Effector memory CD8-positive, alpha-beta T cell (primary cell): ENCODE results near the gene GBP1.
"Not testable (repeated sequence)": the region's sequence is repeated elsewhere in the genome, so short reads cannot be mapped to it uniquely, and the experiment has no call there.

Source experiments
- ATAC-seq: fragments of 150-1000 bp; cut with Tn5 transposase; replicated peaks from 2 replicates; pipeline ENCODE4 v1.10.0; 2021; ENCODE audit warnings: mild to moderate bottlenecking, moderate library complexity
- DNase-seq, 3 experiments: peaks; one replicate each; pipeline ENCODE4 v3.0.0; 2021
- H3K27ac Mint-ChIP-seq, 2 donors: one replicate each; pipeline ENCODE4 v1.8.0; 2022; ENCODE audit warnings: mild to moderate bottlenecking in 2 of 2, mixed read lengths in 2 of 2, moderate library complexity in 2 of 2
- H3K27me3 Mint-ChIP-seq, 2 donors: one replicate each; pipeline ENCODE4 v1.8.0; 2022; ENCODE audit warnings: mixed read lengths in 2 of 2
- H3K36me3 Mint-ChIP-seq: one replicate; pipeline ENCODE4 v1.8.0; 2022; ENCODE audit warnings: mild to moderate bottlenecking, moderate library complexity, mixed read lengths; ENCODE audit not compliant: insufficient read depth
- H3K4me1 Mint-ChIP-seq, 2 donors: one replicate each; pipeline ENCODE4 v1.8.0; 2022; ENCODE audit warnings: low read depth in 2 of 2, mixed read lengths in 2 of 2
- H3K4me3 Mint-ChIP-seq, 2 donors: one replicate each; pipeline ENCODE4 v1.8.0; 2022; ENCODE audit warnings: mild to moderate bottlenecking in 2 of 2, mixed read lengths in 2 of 2, moderate library complexity in 2 of 2
- H3K9me3 Mint-ChIP-seq, 2 donors: one replicate each; pipeline ENCODE4 v1.8.0; 2022; ENCODE audit warnings: mixed read lengths in 2 of 2

The GBP1 gene

GRCh38 chr1:89081005-89081404 is 16.0 kb upstream of the GBP1 start:
- no peak for ATAC-seq
- Mint-ChIP-seq H3K4me3 (no peak overlapping the region), H3K36me3 (no peaks in the 10 kb centered on the region), H3K9me3 (peaks cover 0 to 2% of the 10 kb centered on the region in 2 donors), H3K27me3 (no peaks in the 10 kb centered on the region), H3K4me1 (peaks cover 0 to 5% of the 10 kb centered on the region in 2 donors), H3K27ac (no peak overlapping the region)
- no peak for DNase-seq

GRCh38 chr1:89080068-89080467 is 15.1 kb upstream of the GBP1 start:
- H3K27me3 Mint-ChIP-seq, H3K27ac Mint-ChIP-seq, H3K9me3 Mint-ChIP-seq, H3K36me3 Mint-ChIP-seq, H3K4me1 Mint-ChIP-seq, DNase-seq, H3K4me3 Mint-ChIP-seq, ATAC-seq: not testable (repeated sequence)

DNA sequence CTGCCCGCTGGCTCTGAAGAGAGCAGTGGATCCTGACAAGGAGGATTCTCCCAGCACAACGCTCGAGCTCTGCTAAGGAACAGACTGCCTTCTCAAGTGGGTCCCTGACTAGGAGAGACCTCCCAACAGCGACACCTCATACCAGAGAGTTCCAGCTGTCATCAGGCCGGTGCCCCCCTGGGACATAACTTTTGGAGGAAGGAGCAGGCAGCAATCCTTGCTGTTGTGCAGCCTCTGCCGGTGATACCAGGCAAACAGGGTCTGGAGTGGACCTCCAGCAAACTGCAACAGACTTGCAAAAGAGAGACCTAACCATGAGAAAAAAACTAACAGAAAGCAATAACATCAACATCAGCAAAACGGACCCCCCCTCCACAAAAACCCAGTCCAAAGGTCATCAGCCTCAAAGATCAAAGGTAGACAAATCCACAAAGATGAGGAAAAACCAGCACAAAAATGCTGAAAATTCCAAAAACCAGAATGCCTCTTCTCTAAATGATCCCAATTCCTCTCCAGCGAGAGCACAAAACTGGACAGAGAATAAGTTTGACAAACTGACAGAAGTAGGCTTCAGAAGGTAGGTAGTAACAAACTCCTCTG is 7.6 kb upstream of the GBP1 start:
- not testable (repeated sequence) for H3K36me3 Mint-ChIP-seq, H3K27ac Mint-ChIP-seq, H3K4me3 Mint-ChIP-seq, H3K27me3 Mint-ChIP-seq, ATAC-seq, DNase-seq
- H3K9me3 Mint-ChIP-seq: peaks cover 0 to 15% of the 10 kb centered on the region in 2 donors
- H3K4me1 Mint-ChIP-seq: peaks cover 11 to 20% of the 10 kb centered on the region in 2 donors

DNA sequence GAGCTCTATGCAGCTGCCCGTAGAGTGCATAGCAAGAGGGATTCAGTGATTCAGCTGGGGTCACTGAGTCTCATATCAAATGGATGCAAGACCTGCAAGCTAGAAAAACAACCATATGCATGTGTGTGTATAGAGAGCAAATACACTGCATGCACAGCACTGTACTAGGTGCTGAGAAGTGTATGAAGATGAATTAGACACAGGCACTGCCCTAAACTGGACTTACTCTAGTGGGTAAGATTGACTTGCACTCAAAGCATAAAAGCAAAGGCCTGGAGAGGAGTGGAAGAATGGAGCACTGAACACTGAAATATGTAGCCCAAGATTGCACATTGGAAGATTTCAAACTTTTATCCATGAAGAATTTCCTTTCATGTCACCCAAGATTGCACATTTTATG is 5.5 kb upstream of the GBP1 start:
- H3K27ac Mint-ChIP-seq: peak overlapping the region; percentile 86 to 94
- H3K4me3 Mint-ChIP-seq: peak overlapping the region; percentile 83 to 86
- peaks cover 11 to 20% of the 10 kb centered on the region in 2 donors for H3K4me1 Mint-ChIP-seq
- DNase-seq (no peak), ATAC-seq (peak; percentile 42)
- H3K36me3 Mint-ChIP-seq: peaks cover 4% of the 10 kb centered on the region
- no peaks in the 10 kb centered on the region for H3K27me3 Mint-ChIP-seq
- H3K9me3 Mint-ChIP-seq: peaks cover 0 to 15% of the 10 kb centered on the region in 2 donors

DNA sequence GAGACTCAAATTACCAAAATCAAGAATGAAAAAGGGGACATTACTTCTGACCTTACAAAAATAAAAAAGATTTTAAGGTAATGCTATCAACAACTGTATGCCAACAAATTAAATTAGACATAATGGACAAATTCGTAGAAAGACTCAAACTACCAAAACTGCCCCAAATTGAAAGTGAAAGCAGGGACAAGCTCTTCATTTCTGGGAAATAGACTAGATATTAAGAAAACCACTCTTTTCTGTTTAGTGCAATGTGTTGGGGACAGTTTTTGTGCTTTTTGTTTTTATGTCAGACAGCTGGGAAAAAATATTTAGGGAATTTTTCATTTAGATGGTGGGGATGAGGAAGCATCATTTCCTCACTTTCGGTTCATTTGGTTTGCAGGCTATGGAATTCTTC is 4.9 kb upstream of the GBP1 start:
- Mint-ChIP-seq H3K27me3 (no peaks in the 10 kb centered on the region), H3K4me3 (peak overlapping the region; percentile 83 to 86), H3K4me1 (peaks cover 11 to 20% of the 10 kb centered on the region in 2 donors), H3K27ac (peak overlapping the region; percentile 86 to 94), H3K36me3 (peaks cover 4% of the 10 kb centered on the region), H3K9me3 (peaks cover 0 to 13% of the 10 kb centered on the region in 2 donors)
- ATAC-seq: peak; percentile 31
- no peak for DNase-seq

DNA sequence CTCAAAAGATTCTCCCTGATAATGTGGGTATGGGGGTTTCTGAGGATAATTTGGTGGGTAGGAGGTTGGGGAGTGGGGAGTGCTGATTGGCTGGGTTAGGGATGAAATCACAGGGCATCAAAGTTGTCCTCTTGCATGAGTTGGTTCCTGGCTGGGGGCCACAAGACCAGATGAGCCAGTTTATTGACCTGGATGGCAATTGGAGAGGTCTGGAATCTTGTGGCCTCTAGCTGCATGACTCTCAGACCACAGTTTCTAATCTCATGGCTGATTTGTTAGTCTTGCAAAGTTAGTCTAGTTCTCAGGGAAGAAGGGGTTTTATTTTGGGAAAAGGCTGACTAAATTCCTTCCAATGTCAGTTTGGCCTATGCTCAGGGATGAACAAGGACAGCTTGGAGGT is 3.3 kb upstream of the GBP1 start:
- Mint-ChIP-seq H3K4me3 (peak overlapping the region in 1 of 2 donors; percentile 17), H3K4me1 (peaks cover 17 to 28% of the 10 kb centered on the region in 2 donors), H3K36me3 (peaks cover 13% of the 10 kb centered on the region), H3K9me3 (no peaks in the 10 kb centered on the region), H3K27me3 (no peaks in the 10 kb centered on the region), H3K27ac (no peak overlapping the region)
- DNase-seq (no peak), ATAC-seq (no peak)

- DNase-seq (no peak), ATAC-seq (peak; percentile 56)
- peaks cover 32% of the 10 kb centered on the region for H3K36me3 Mint-ChIP-seq
Observed at GRCh38 chr1:89064632-89065031, 376 bp downstream of the GBP1 start.

GRCh38 chr1:89063094-89063493 is 1.9 kb downstream of the GBP1 start:
- Mint-ChIP-seq H3K4me1 (peaks cover 36 to 39% of the 10 kb centered on the region in 2 donors), H3K36me3 (peaks cover 47% of the 10 kb centered on the region), H3K27ac (peak overlapping the region; percentile 83 to 94), H3K9me3 (no peaks in the 10 kb centered on the region), H3K27me3 (no peaks in the 10 kb centered on the region), H3K4me3 (peak overlapping the region; percentile 72 to 99)
- DNase-seq (no peak), ATAC-seq (no peak)

More at GRCh38 chr1:89064632-89065031, 376 bp downstream of the GBP1 start:
- H3K27ac Mint-ChIP-seq: peak overlapping the region; percentile 83 to 94
- no peaks in the 10 kb centered on the region for H3K27me3 Mint-ChIP-seq
- no peaks in the 10 kb centered on the region for H3K9me3 Mint-ChIP-seq
- peaks cover 37 to 41% of the 10 kb centered on the region in 2 donors for H3K4me1 Mint-ChIP-seq
- peak overlapping the region; percentile 72 to 99 for H3K4me3 Mint-ChIP-seq

- no peak for DNase-seq
- Mint-ChIP-seq H3K4me1 (peaks cover 36 to 37% of the 10 kb centered on the region in 2 donors), H3K27me3 (no peaks in the 10 kb centered on the region), H3K36me3 (peaks cover 72% of the 10 kb centered on the region), H3K4me3 (peak overlapping the region; percentile 63 to 99), H3K27ac (peak overlapping the region in 1 of 2 donors; percentile 83), H3K9me3 (no peaks in the 10 kb centered on the region)
- ATAC-seq: no peak
Observed at GRCh38 chr1:89060091-89060490, 4.9 kb downstream of the GBP1 start.

DNA sequence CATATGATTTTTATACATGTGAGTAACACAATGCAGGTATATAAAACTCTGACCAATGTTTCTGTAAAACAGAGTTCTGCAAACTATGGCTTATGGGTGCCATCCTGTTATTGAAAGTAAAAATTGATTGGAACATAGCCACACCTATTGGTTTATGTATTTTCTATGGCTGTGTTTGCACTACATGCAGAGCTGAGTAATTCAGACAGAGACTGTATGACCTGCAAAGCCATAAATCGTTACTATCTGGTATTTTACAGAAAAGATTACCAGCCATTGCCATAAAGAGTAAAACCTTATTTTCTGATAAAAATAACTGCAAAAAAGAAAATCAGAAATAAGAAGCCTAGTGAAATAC is 13.1 kb downstream of the GBP1 start:
- no peak overlapping the region for H3K4me3 Mint-ChIP-seq
- no peaks in the 10 kb centered on the region for H3K9me3 Mint-ChIP-seq
- peaks cover 3% of the 10 kb centered on the region in 2 donors for H3K4me1 Mint-ChIP-seq
- ATAC-seq: no peak
- H3K27ac Mint-ChIP-seq: no peak overlapping the region
- no peaks in the 10 kb centered on the region for H3K27me3 Mint-ChIP-seq
- DNase-seq: no peak
- H3K36me3 Mint-ChIP-seq: peaks cover 65% of the 10 kb centered on the region

- Mint-ChIP-seq H3K9me3 (no peaks in the 10 kb centered on the region), H3K27me3 (no peaks in the 10 kb centered on the region)
- DNase-seq: no peak
Observed at GRCh38 chr1:89051300-89051954, 13.6 kb downstream of the GBP1 start.

GRCh38 chr1:89050649-89051033 is 14.4 kb downstream of the GBP1 start:
- no peak overlapping the region for H3K4me3 Mint-ChIP-seq
- no peak for DNase-seq
- peak overlapping the region; percentile 35 for H3K27ac Mint-ChIP-seq
- peaks cover 52% of the 10 kb centered on the region for H3K36me3 Mint-ChIP-seq
- no peak for ATAC-seq
- H3K4me1 Mint-ChIP-seq: peaks cover 3% of the 10 kb centered on the region in 2 donors
- H3K27me3 Mint-ChIP-seq: no peaks in the 10 kb centered on the region
- H3K9me3 Mint-ChIP-seq: no peaks in the 10 kb centered on the region

More at GRCh38 chr1:89051300-89051954, 13.6 kb downstream of the GBP1 start:
- Mint-ChIP-seq H3K36me3 (peaks cover 59% of the 10 kb centered on the region), H3K27ac (peak overlapping the region in 1 of 2 donors; percentile 28), H3K4me1 (peaks cover 3% of the 10 kb centered on the region in 2 donors), H3K4me3 (no peak overlapping the region)
- ATAC-seq: no peak

DNA sequence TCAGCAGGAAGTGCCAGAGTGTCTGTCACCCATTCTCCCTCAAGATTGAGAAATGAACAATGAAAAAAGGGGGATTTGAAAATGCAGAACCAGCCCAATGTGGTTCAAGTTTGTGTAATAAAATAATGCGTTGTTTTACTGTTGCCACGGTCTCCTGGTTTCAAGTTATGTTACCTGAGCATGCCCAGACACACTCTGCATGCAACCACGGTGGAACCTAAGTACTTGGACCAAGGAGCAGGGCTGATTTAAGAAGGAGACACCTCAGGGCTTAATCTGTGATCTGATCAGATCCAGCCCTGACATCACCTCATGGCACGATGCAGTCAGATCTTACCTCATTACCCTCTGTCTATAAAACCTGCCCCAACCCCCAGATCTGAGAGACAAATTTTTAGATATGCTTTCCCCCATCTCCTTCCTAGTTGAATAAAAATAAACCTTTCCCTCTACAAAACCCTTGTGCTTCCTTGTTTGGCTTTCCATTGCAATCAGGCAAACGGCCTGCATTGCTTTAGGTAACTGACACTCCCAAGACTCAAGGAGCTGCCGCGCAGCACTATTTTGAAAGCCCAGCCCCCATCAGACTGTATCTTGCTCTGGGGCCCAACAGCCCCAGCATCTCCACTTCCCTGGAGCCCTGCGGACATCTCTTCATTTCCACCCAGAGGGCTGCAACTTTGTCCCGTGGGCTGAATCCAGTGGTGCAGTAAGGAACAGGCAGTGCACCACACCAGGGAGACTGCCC is 14.9 kb downstream of the GBP1 start:
- H3K9me3 Mint-ChIP-seq, ATAC-seq, H3K4me3 Mint-ChIP-seq, DNase-seq, H3K4me1 Mint-ChIP-seq, H3K27me3 Mint-ChIP-seq: not testable (repeated sequence)
- Mint-ChIP-seq H3K27ac (peak overlapping the region; percentile 35), H3K36me3 (peaks cover 51% of the 10 kb centered on the region)
